ENCODE data around the gene UBXN10. TPM values are rescaled to one million over a fixed set of nuclear protein-coding genes. Genes with fewer than 3 reads are reported as not detected.
A peak's percentile ranks its signal among the peaks of the same experiment; 100 is the strongest.

UBXN10 gene
- total RNA-seq, result 1 to 10 TPM; 1.1 to 1.2 TPM

GRCh38 chr1:20185834-20186782 is at the start of gene UBXN10, which contains the start of gene PLA2G2C:
TSS of gene UBXN10 (plus strand) at chr1:20186096. CDS start at chr1:20190562, 4,466 bp downstream.
TSS of gene PLA2G2C (minus strand) at chr1:20186518. CDS start at chr1:20177363, 9,155 bp downstream.
- Mint-ChIP-seq H3K36me3 (peaks cover 4% of the 10 kb centered on the region), H3K27me3 (peaks cover 27% of the 10 kb centered on the region), H3K4me3 (peak within 1 kb of the TSS; percentile 80), H3K9me3 (no peaks in the 10 kb centered on the region), H3K27ac (peak within 1 kb of the TSS; percentile 89), H3K4me1 (peaks cover 36% of the 10 kb centered on the region)
- peak; percentile 75 for DNase-seq

GRCh38 chr1:20136249-20136648 is 49.6 kb upstream of the UBXN10 start:
- Mint-ChIP-seq H3K4me1 (no peaks in the 10 kb centered on the region), H3K36me3 (no peaks in the 10 kb centered on the region), H3K27ac (no peak overlapping the region), H3K9me3 (no peaks in the 10 kb centered on the region), H3K27me3 (peaks cover 22% of the 10 kb centered on the region), H3K4me3 (no peak overlapping the region)
- DNase-seq, result no peak

- Mint-ChIP-seq H3K27ac (no peak overlapping the region), H3K9me3 (no peaks in the 10 kb centered on the region), H3K4me3 (no peak overlapping the region), H3K4me1 (no peaks in the 10 kb centered on the region), H3K27me3 (peaks cover 19% of the 10 kb centered on the region), H3K36me3 (no peaks in the 10 kb centered on the region)
- no peak for DNase-seq
Measured at GRCh38 chr1:20137055-20137454, 48.8 kb upstream of the UBXN10 start.

GRCh38 chr1:20137604-20138003 is 48.3 kb upstream of the UBXN10 start:
- no peak overlapping the region for H3K4me3 Mint-ChIP-seq
- H3K27ac Mint-ChIP-seq, result no peak overlapping the region
- no peaks in the 10 kb centered on the region for H3K36me3 Mint-ChIP-seq
- H3K27me3 Mint-ChIP-seq, result peaks cover 16% of the 10 kb centered on the region
- no peaks in the 10 kb centered on the region for H3K9me3 Mint-ChIP-seq
- no peak for DNase-seq
- no peaks in the 10 kb centered on the region for H3K4me1 Mint-ChIP-seq

GRCh38 chr1:20138346-20138745 is 47.5 kb upstream of the UBXN10 start:
- H3K27ac Mint-ChIP-seq, result no peak overlapping the region
- H3K9me3 Mint-ChIP-seq, result no peaks in the 10 kb centered on the region
- H3K27me3 Mint-ChIP-seq, result peaks cover 16% of the 10 kb centered on the region
- no peaks in the 10 kb centered on the region for H3K4me1 Mint-ChIP-seq
- no peak overlapping the region for H3K4me3 Mint-ChIP-seq
- H3K36me3 Mint-ChIP-seq, result no peaks in the 10 kb centered on the region
- no peak for DNase-seq

GRCh38 chr1:20138961-20139550 is 46.8 kb upstream of the UBXN10 start, which contains the start of gene PLA2G2F:
TSS of gene PLA2G2F (plus strand) at chr1:20139323. CDS start at chr1:20139428, 105 bp downstream.
- no peaks in the 10 kb centered on the region for H3K9me3 Mint-ChIP-seq
- H3K4me3 Mint-ChIP-seq, result no peak within 1 kb of the TSS
- H3K36me3 Mint-ChIP-seq, result no peaks in the 10 kb centered on the region
- H3K27ac Mint-ChIP-seq, result no peak within 1 kb of the TSS
- no peaks in the 10 kb centered on the region for H3K4me1 Mint-ChIP-seq
- peaks cover 13% of the 10 kb centered on the region for H3K27me3 Mint-ChIP-seq
- DNase-seq, result no peak

GRCh38 chr1:20139776-20140612 is 45.9 kb upstream of the UBXN10 start:
- Mint-ChIP-seq H3K27me3 (peaks cover 11% of the 10 kb centered on the region), H3K4me1 (no peaks in the 10 kb centered on the region), H3K36me3 (no peaks in the 10 kb centered on the region), H3K4me3 (no peak overlapping the region), H3K9me3 (no peaks in the 10 kb centered on the region), H3K27ac (no peak overlapping the region)
- no peak for DNase-seq

- H3K36me3 Mint-ChIP-seq, result no peaks in the 10 kb centered on the region
- H3K27me3 Mint-ChIP-seq, result peaks cover 10% of the 10 kb centered on the region
- no peak for DNase-seq
- no peaks in the 10 kb centered on the region for H3K9me3 Mint-ChIP-seq
- no peaks in the 10 kb centered on the region for H3K4me1 Mint-ChIP-seq
- H3K27ac Mint-ChIP-seq, result no peak overlapping the region
- H3K4me3 Mint-ChIP-seq, result no peak overlapping the region
Measured at GRCh38 chr1:20141001-20141400, 44.9 kb upstream of the UBXN10 start.

GRCh38 chr1:20141466-20141865 is 44.4 kb upstream of the UBXN10 start:
- Mint-ChIP-seq H3K27ac (no peak overlapping the region), H3K4me3 (no peak overlapping the region), H3K4me1 (no peaks in the 10 kb centered on the region), H3K27me3 (peaks cover 7% of the 10 kb centered on the region), H3K36me3 (no peaks in the 10 kb centered on the region), H3K9me3 (no peaks in the 10 kb centered on the region)
- DNase-seq, result no peak

- no peak overlapping the region for H3K27ac Mint-ChIP-seq
- no peaks in the 10 kb centered on the region for H3K36me3 Mint-ChIP-seq
- no peak overlapping the region for H3K4me3 Mint-ChIP-seq
- H3K4me1 Mint-ChIP-seq, result no peaks in the 10 kb centered on the region
- H3K27me3 Mint-ChIP-seq, result peaks cover 7% of the 10 kb centered on the region
- H3K9me3 Mint-ChIP-seq, result no peaks in the 10 kb centered on the region
- DNase-seq, result no peak
Measured at GRCh38 chr1:20142001-20142710, 43.7 kb upstream of the UBXN10 start.

GRCh38 chr1:20143318-20143717 is 42.6 kb upstream of the UBXN10 start:
- Mint-ChIP-seq H3K4me3 (no peak overlapping the region), H3K36me3 (no peaks in the 10 kb centered on the region), H3K9me3 (no peaks in the 10 kb centered on the region), H3K27ac (no peak overlapping the region), H3K4me1 (no peaks in the 10 kb centered on the region), H3K27me3 (peaks cover 3% of the 10 kb centered on the region)
- DNase-seq, result no peak

- no peak overlapping the region for H3K27ac Mint-ChIP-seq
- DNase-seq, result no peak
- H3K27me3 Mint-ChIP-seq, result peaks cover under 1% of the 10 kb centered on the region
- H3K36me3 Mint-ChIP-seq, result no peaks in the 10 kb centered on the region
- no peaks in the 10 kb centered on the region for H3K4me1 Mint-ChIP-seq
- H3K4me3 Mint-ChIP-seq, result no peak overlapping the region
- no peaks in the 10 kb centered on the region for H3K9me3 Mint-ChIP-seq
Measured at GRCh38 chr1:20143734-20144565, 41.9 kb upstream of the UBXN10 start.

- Mint-ChIP-seq H3K27ac (no peak overlapping the region), H3K4me1 (peaks cover 3% of the 10 kb centered on the region), H3K4me3 (no peak overlapping the region), H3K27me3 (no peaks in the 10 kb centered on the region), H3K36me3 (no peaks in the 10 kb centered on the region), H3K9me3 (no peaks in the 10 kb centered on the region)
- no peak for DNase-seq
Measured at GRCh38 chr1:20147846-20148570, 37.9 kb upstream of the UBXN10 start.
